SK-N-SH (cell line): ENCODE data around the gene LEF1. TPM values are rescaled to one million over a fixed set of nuclear protein-coding genes. Genes with fewer than 3 reads are reported as not detected.

ENCODE experiments used
- CTCF ChIA-PET: fragments of 300-600, 350-600 bp; formaldehyde crosslinking; extraction: SDS; loops from one replicate; lab custom pipeline; 2021; lab: Yijun Ruan, JAX
- POLR2A ChIA-PET: fragments of 350-600 bp; sonication (Branson Sonifier 250); formaldehyde crosslinking; extraction: SDS; loops from one replicate; lab custom pipeline; 2020; ENCODE audit warnings: antibody characterized with exemption, inconsistent platforms; lab: Yijun Ruan, JAX
- DNase-seq: peaks from one replicate; pipeline ENCODE4 v3.0.0; 2012
- H2AFZ ChIP-seq: fragments of 200-600 bp; sonication (generic); 2 replicates; pipeline ENCODE4 v1.8.1; 2016; ENCODE audit warnings: antibody characterized with exemption, mild to moderate bottlenecking, low read depth
- H3F3A ChIP-seq: fragments of 200-600 bp; sonication (generic); replicated peaks from 2 replicates; pipeline ENCODE3; 2016; ENCODE audit warnings: antibody characterized with exemption, mild to moderate bottlenecking; ENCODE audit not compliant: insufficient read depth
- H3K27ac ChIP-seq, 2 experiments: fragments of 200-500 bp in 1 of 2; fragments of 200-600 bp in 1 of 2; sonication (Bioruptor generic) in 1 of 2; sonication (generic), shearing (Covaris generic) in 1 of 2; 2 replicates each; pipeline versions ENCODE4 v1.5.1 to v1.6.1; 2014 to 2016; ENCODE audit warnings: low read depth in 2 of 2, inconsistent platforms in 1 of 2, low read length in 1 of 2, mild to moderate bottlenecking in 1 of 2, mixed read lengths in 1 of 2
- H3K27me3 ChIP-seq: fragments of 200-600 bp; sonication (generic), shearing (Covaris generic); 2 replicates; pipeline ENCODE4 v1.6.1; 2016; ENCODE audit warnings: mixed run types; ENCODE audit not compliant: insufficient read depth
- H3K36me3 ChIP-seq, 2 experiments: fragments of 200-500 bp in 1 of 2; fragments of 200-600 bp in 1 of 2; sonication (Bioruptor generic) in 1 of 2; sonication (generic) in 1 of 2; replicated peaks in 1 of 2; 2 replicates each; pipeline versions ENCODE3 to v1.5.1; 2014 to 2016; ENCODE audit warnings: low read length in 1 of 2, mild to moderate bottlenecking in 1 of 2; ENCODE audit not compliant: insufficient read depth in 2 of 2, control insufficient read depth in 1 of 2
- H3K4me1 ChIP-seq, 2 experiments: fragments of 200-500 bp in 1 of 2; fragments of 200-600 bp in 1 of 2; sonication (Bioruptor generic) in 1 of 2; sonication (generic), shearing (Covaris generic) in 1 of 2; 2 replicates each; pipeline versions ENCODE4 v1.5.1 to v1.6.1; 2014 to 2016; ENCODE audit warnings: low read depth in 1 of 2, low read length in 1 of 2, mixed run types in 1 of 2; ENCODE audit not compliant: insufficient read depth in 2 of 2, control insufficient read depth in 1 of 2
- H3K4me2 ChIP-seq: fragments of 200-600 bp; sonication (generic), shearing (Covaris generic); 2 replicates; pipeline ENCODE4 v1.6.1; 2017; ENCODE audit warnings: mixed run types
- H3K4me3 ChIP-seq, 2 experiments: fragments of 200-500 bp in 1 of 2; fragments of 200-600 bp in 1 of 2; sonication (Bioruptor generic) in 1 of 2; sonication (generic), shearing (Covaris generic) in 1 of 2; 2 replicates each; pipeline versions ENCODE4 v1.5.1 to v1.8.1; 2014 to 2016; ENCODE audit warnings: low read depth in 2 of 2, inconsistent platforms in 1 of 2, low read length in 1 of 2, mild to moderate bottlenecking in 1 of 2, mixed read lengths in 1 of 2, moderate library complexity in 1 of 2
- H3K79me2 ChIP-seq: fragments of 200-600 bp; sonication (generic); 2 replicates; pipeline ENCODE4 v1.8.1; 2017; ENCODE audit warnings: mild to moderate bottlenecking; ENCODE audit not compliant: insufficient read depth
- H3K9ac ChIP-seq: fragments of 200-600 bp; sonication (generic); 2 replicates; pipeline ENCODE4 v1.6.1; 2017; ENCODE audit warnings: mixed run types
- H3K9me2 ChIP-seq: fragments of 200-600 bp; sonication (generic); 2 replicates; pipeline ENCODE4 v1.6.1; 2017; ENCODE audit warnings: mixed run types
- H3K9me3 ChIP-seq: fragments of 200-600 bp; sonication (generic); 2 replicates; pipeline ENCODE4 v1.6.1; 2017; ENCODE audit warnings: mixed run types, mild to moderate bottlenecking, moderate library complexity
- H4K20me1 ChIP-seq: fragments of 200-600 bp; sonication (generic); 2 replicates; pipeline ENCODE4 v1.6.1; 2017; ENCODE audit warnings: mild to moderate bottlenecking, mixed run types; ENCODE audit not compliant: insufficient read depth
- CTCF ChIP-seq: fragments of 200-600 bp; sonication (generic); IDR thresholded peaks from 2 replicates; pipeline ENCODE4 v1.6.1; 2017; ENCODE audit warnings: antibody characterized with exemption, mild to moderate bottlenecking, moderate library complexity
- NRF1 ChIP-seq: IDR thresholded peaks from 2 replicates; pipeline ENCODE4 v1.6.1; 2012; ENCODE audit warnings: low read depth, mild to moderate bottlenecking, low read length
- RCOR1 ChIP-seq: fragments of 150-350 bp; IDR thresholded peaks from 2 replicates; pipeline ENCODE4 v1.6.1; 2017; ENCODE audit warnings: antibody characterized with exemption, low read length
- REST ChIP-seq: IDR thresholded peaks from 2 replicates; pipeline ENCODE4 v1.6.1; 2012; ENCODE audit warnings: mild to moderate bottlenecking, low read depth, low read length, moderate library complexity
- USF1 ChIP-seq: IDR thresholded peaks from 2 replicates; pipeline ENCODE4 v1.4.0; 2012; ENCODE audit warnings: low read depth, borderline replicate concordance
- WGBS: methylation state at CpG from one replicate; pipeline ENCODE4 v1.1.6; 2017; ENCODE audit warnings: low lambda C conversion rate; 5-methylcytosine and 5-hydroxymethylcytosine counted together
- polyA plus RNA-seq, 3 experiments: library from polyadenylated mRNA; depleted of rRNA; stranded (reverse); fragments of >200 nt; gene quantifications; 2 replicates each; pipeline ENCODE4 v1.2.3, GENCODE V29; 2012

Gene LEF1
- polyA plus RNA-seq, 1 of the 3 experiments (the other 2 are of a cell fraction) = 0.36 TPM

GRCh38 chr4:108119199-108119800 is 49.4 kb downstream of the LEF1 start:
- Histone ChIP-seq H3K4me1 (no peaks in the 10 kb centered on the region), H3K27ac (no peak overlapping the region), H3K9ac (no peak overlapping the region), H3K4me2 (no peak overlapping the region), H4K20me1 (no peaks in the 10 kb centered on the region), H3K4me3 (no peak overlapping the region), H3K9me3 (no peaks in the 10 kb centered on the region), H3K9me2 (no peaks in the 10 kb centered on the region), H3K27me3 (peaks cover 8% of the 10 kb centered on the region; the same call in 1 of the 2 replicates), H3K36me3 (no peaks in the 10 kb centered on the region), H3F3A (no peaks in the 10 kb centered on the region), H3K79me2 (no peaks in the 10 kb centered on the region), H2AFZ (no peak overlapping the region)
- POLR2A ChIA-PET = no interaction called here
- TF ChIP-seq CTCF (no peak), RCOR1 (no peak)
- WGBS = 12% methylated on average over 2 of the region's 2 CpGs
- CTCF ChIA-PET = interaction anchor here (0.7 kb wide), 2 partner anchors 11 to 17 kb away, joined by 3 read pairs; no protein-coding TSS in a partner anchor
- no peak for DNase-seq

- ChIA-PET CTCF (no interaction called here), POLR2A (no interaction called here)
- Histone ChIP-seq H3K79me2 (no peaks in the 10 kb centered on the region), H3K4me1 (no peaks in the 10 kb centered on the region), H3K27ac (no peak overlapping the region), H3K27me3 (peaks cover 16% of the 10 kb centered on the region), H3K9ac (no peak overlapping the region), H3K4me2 (no peak overlapping the region), H2AFZ (no peak overlapping the region), H3K36me3 (no peaks in the 10 kb centered on the region), H3K9me3 (no peaks in the 10 kb centered on the region), H3K9me2 (no peaks in the 10 kb centered on the region), H4K20me1 (no peaks in the 10 kb centered on the region), H3F3A (no peaks in the 10 kb centered on the region), H3K4me3 (no peak overlapping the region)
- 5% methylated on average over 3 of the region's 3 CpGs for WGBS
- DNase-seq = no peak
- TF ChIP-seq REST (no peak), USF1 (no peak), NRF1 (no peak)
Observed at GRCh38 chr4:108118505-108118904, 50.2 kb downstream of the LEF1 start.
